H1 (cell line): ENCODE data around the gene OMG. TPM values are rescaled to one million over a fixed set of nuclear protein-coding genes. Genes with fewer than 3 reads are reported as not detected.

Experiments used
- CEBPB ChIP-seq: IDR thresholded peaks from 2 replicates; pipeline ENCODE4 v1.6.1; 2012; ENCODE audit warnings: low read depth, low read length
- CHD2 ChIP-seq: IDR thresholded peaks from 2 replicates; pipeline ENCODE4 v1.6.1; 2012; ENCODE audit warnings: low read length, improper control_type of control experiment
- KDM5A ChIP-seq: fragments of 200-600 bp; IDR thresholded peaks from 2 replicates; pipeline ENCODE4 v1.7.1; 2012; ENCODE audit warnings: mild to moderate bottlenecking, low read length, inconsistent platforms, mixed read lengths
- TCF12 ChIP-seq: IDR thresholded peaks from 2 replicates; pipeline ENCODE4 v1.6.1; 2011; ENCODE audit warnings: low read depth, mild to moderate bottlenecking, low read length
- polyA plus RNA-seq, 7 experiments: library from polyadenylated mRNA; depleted of rRNA in 3 of 7; stranded (reverse) in 5 of 7; unstranded in 2 of 7; fragments of >200 nt in 5 of 7; fragments of 200-250 nt in 2 of 7; gene quantifications; 1 replicate in 5 of 7; 2 replicates in 1 of 7; 4 replicates in 1 of 7; pipeline versions ENCODE4 v1.2.1 to v1.2.3, GENCODE V29; 2011 to 2013; ENCODE audit warnings: missing spikeins in 2 of 7, mixed read lengths in 2 of 7
- total RNA-seq: library from RNA; stranded (reverse); fragmentation: NEBNext Ultra II Directional; extraction: Animal tissue kit (Norgen Biotek cat#: 25700); gene quantifications from 2 replicates; pipeline ENCODE4 v1.2.1, GENCODE V29; 2021

Gene OMG
- total and polyA plus RNA-seq, 2 of the 8 experiments (the other 6 are each of a cell fraction or from before 2014, with no cell fraction given) = not detected

- TF ChIP-seq CHD2 (no peak), TCF12 (no peak), CEBPB (no peak), KDM5A (no peak)
Measured at GRCh38 chr17:31251105-31251969, 45.7 kb downstream of the OMG start (continued).
